ENCODE data around the gene BIK.

BIK gene

DNA sequence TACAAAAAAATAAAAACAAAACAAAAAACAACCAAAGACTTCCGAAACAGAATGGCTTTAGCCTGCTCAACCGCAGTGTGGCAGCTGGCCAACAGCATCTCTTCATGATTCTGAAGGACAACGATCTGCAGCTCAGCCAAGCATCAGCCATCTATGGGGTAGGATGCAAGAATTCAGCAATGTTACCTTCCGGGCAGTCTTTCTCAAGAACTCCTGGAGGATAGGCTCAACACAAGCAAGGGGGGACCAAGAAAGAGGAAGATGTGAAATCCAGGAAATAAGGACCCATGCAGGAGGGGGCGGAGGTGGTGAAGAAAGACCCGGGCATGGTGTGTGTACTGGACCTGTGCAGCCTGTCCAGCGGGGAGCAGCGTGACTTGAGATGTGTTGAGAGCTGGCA lies 37.3 kb downstream of the BIK start:
- TF ChIP-seq, protein P1, sequence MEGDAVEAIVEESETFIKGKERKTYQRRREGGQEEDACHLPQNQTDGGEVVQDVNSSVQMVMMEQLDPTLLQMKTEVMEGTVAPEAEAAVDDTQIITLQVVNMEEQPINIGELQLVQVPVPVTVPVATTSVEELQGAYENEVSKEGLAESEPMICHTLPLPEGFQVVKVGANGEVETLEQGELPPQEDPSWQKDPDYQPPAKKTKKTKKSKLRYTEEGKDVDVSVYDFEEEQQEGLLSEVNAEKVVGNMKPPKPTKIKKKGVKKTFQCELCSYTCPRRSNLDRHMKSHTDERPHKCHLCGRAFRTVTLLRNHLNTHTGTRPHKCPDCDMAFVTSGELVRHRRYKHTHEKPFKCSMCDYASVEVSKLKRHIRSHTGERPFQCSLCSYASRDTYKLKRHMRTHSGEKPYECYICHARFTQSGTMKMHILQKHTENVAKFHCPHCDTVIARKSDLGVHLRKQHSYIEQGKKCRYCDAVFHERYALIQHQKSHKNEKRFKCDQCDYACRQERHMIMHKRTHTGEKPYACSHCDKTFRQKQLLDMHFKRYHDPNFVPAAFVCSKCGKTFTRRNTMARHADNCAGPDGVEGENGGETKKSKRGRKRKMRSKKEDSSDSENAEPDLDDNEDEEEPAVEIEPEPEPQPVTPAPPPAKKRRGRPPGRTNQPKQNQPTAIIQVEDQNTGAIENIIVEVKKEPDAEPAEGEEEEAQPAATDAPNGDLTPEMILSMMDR (conservative IDR thresholded peaks at IDR 0.05; ENCODE audit: low read depth, low read length): no peak
- H3K4me3 ChIP-seq (ENCODE audit: low read depth, low read length): no peak overlapping the region
- DNase-seq (ENCODE audit: low read depth): no peak

DNA sequence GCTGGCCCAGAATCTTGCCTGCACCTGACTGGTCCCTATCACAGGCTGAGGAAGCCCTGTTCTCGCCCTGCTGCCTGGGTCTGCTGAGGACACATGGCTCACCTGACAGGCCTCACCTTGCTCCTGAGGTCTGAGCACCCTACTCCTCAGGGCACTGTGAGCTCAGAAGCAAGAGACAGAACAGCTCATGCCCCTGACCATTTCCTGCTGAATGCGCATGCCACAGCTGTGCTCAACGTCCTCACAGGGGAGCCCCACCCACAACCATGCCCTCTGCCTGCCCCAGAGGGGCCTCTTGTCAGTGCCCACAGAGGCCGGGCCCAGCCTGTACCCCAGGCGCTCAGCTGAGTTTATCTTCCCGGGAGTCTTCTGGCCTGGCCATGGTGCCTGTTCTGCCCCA lies 38.0 kb downstream of the BIK start:
- TF ChIP-seq, protein P1 (conservative IDR thresholded peaks at IDR 0.05; ENCODE audit: low read depth, low read length): no peak
- H3K4me3 ChIP-seq (ENCODE audit: low read depth, low read length): no peak overlapping the region
- DNase-seq (ENCODE audit: low read depth): no peak

DNA sequence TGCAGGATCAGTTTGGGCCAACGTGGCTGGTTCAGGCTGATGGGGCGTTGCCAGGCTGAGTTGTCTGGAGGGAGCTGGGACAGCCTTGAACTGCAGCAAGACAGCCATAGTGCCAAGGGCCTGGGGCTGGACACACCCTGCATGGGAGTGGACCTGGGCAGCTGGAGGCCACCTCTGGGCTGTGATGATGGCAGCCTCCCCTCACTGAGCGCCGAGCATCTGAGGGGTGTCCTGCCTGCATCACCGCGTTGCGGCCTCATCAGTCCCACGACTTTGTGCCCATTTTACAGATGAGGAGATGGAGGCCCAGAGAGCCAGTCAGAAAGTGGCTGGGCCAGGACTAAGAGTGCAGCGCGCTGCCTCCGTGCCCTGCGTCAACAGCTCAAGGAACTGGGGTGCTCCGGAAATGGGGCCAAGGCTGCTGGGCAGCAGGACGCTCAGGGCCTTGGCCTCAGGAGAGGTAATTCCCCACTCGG lies 40.2 kb downstream of the BIK start:
- H3K4me3 ChIP-seq (ENCODE audit: low read depth, low read length): peak overlapping the region; percentile 82
- DNase-seq (ENCODE audit: low read depth): no peak
- TF ChIP-seq, protein P1 (conservative IDR thresholded peaks at IDR 0.05; ENCODE audit: low read depth, low read length): no peak

DNA sequence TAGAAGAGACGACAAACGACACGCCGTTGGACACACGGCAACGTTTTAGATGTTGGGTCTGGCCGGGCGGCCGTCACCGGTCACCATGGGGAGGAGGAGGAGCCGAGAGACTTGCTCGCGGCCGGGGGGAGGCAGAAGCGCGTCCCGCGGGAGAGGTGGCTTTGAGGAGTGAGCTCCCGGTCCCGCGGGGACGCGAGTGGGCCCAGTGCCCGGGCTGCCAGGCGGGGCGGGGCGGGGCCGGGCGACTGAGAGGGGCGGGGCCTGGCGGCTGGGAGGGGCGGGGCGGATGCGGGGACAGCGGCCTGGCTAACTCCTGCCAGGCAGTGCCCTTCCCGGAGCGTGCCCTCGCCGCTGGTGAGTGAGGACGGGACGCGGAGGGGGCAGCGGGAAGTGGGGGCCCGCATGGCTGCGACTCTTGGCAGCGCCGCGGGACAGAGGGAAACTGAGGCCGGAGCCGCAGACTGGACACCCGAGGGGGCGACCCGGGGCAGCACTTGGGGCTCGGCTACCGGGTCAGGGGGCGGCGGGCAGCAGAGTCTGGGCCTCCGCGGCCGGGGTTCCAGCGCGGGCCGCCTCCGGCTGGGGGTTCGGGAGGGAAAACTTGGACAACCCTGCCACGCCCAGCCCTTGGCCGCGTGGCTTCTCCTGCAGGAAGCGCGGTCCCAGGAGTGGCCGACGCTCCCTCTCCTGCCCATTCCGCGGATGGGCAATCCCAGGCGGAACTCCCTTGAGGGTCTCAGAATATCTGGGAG lies 40.9 kb downstream of the BIK start, which contains the start of gene TSPO:
Gene TSPO, plus strand, starts transcription at position 309 of the 752 bp plus-strand sequence. CDS start 7,680 bp downstream, outside the sequence.
- peak within 1 kb of the TSS; percentile 82 for H3K4me3 ChIP-seq (ENCODE audit: low read depth, low read length)
- no peak for DNase-seq (ENCODE audit: low read depth)
- TF ChIP-seq, protein P1 (conservative IDR thresholded peaks at IDR 0.05; ENCODE audit: low read depth, low read length): no peak

DNA sequence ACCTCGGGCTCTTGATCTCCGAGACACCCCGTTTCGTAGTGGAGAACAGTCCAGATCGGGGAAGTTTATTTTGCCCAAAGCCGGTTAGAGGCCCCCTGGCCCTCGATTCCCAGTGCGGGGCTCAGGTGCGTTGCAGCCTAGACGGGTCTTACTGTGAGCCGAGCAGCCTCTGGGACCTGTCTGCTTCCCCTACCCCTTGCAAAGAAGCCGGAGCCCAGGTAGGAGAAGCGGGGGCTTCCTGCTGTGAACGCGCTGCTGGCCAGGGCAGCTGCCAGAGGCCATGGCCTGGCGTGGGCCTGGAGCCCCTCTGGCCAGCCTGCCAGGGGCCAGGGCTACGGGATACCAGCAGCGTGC lies 41.4 kb downstream of the BIK start:
- H3K4me3 ChIP-seq (ENCODE audit: low read depth, low read length): peak overlapping the region; percentile 82
- TF ChIP-seq, protein P1 (conservative IDR thresholded peaks at IDR 0.05; ENCODE audit: low read depth, low read length): no peak
- DNase-seq (ENCODE audit: low read depth): no peak

DNA sequence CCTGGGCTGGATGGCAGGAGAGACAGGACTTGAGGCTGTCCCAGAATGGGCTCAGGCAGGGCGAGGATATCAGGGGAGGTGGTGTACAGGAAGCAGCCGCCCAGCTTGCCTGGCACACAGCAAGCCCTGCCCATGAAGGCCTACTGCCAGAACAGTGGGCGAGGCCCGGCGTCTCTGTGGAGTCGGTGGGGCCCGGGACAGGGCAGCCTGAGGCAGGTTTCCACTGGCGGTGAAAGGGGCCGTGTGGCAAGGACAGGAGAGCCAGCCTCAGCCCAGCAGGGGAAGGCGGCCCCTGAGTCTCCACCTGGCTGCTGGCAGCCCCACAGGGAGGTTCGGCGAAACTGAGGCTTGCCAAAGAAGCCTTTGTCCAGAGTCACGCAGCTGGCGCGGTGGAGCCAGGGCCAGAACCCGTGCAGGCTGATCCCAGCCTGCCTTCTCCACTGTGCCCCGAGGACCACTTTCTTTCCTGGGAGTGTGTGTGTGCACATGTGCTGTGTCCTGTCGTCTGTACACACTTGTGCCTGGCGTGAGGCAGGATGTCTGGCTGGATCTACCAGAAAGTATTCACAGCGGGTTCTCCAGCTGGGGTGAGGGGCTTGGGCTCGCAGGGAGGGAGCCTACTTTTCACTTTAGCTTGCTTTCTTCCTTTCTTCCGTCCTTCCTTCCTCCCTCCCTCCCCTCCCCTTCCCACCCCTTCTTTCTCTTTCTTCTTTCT lies 42.0 kb downstream of the BIK start:
- peak; percentile 41 for DNase-seq (ENCODE audit: low read depth)
- TF ChIP-seq, protein P1 (conservative IDR thresholded peaks at IDR 0.05; ENCODE audit: low read depth, low read length): no peak
- peak overlapping the region; percentile 82 for H3K4me3 ChIP-seq (ENCODE audit: low read depth, low read length)
